Measurements from ENCODE around the gene LRRFIP1. TPM values are rescaled to one million over a fixed set of nuclear protein-coding genes. Genes with fewer than 3 reads are reported as not detected.

LRRFIP1 gene
- total and polyA plus RNA-seq, 2 of the 13 experiments (the other 11 are each of a cell fraction or from before 2014, with no cell fraction given): 15.9 to 40.5 TPM

- TF ChIP-seq, protein P1, sequence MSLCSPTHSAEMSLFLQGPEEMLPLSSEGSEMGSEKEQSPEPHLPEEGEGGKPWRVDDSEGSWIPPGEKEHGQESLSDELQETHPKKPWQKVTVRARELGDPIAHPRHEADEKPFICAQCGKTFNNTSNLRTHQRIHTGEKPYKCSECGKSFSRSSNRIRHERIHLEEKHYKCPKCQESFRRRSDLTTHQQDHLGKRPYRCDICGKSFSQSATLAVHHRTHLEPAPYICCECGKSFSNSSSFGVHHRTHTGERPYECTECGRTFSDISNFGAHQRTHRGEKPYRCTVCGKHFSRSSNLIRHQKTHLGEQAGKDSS (CRISPR knock-in tag; IDR thresholded peaks at IDR 0.05; ENCODE audit: borderline replicate concordance, low read depth): 0 out of 2 replicates have a peak, but pooled peaks have one; percentile 19
- 0 out of 2 replicates have a peak, but pooled peaks have one; percentile 26 for TF ChIP-seq RXRB (CRISPR knock-in tag; IDR thresholded peaks at IDR 0.05; ENCODE audit: borderline replicate concordance)
- TF ChIP-seq FOXP4 (CRISPR knock-in tag; IDR thresholded peaks at IDR 0.05): peak; percentile 86
- TF ChIP-seq SRSF4 (IDR thresholded peaks at IDR 0.05; ENCODE audit: low read depth, low read length, poor library complexity, severe bottlenecking): no peak
- TF ChIP-seq MYNN (CRISPR knock-in tag; IDR thresholded peaks at IDR 0.05; ENCODE audit: low read depth): no peak
- TF ChIP-seq, protein P2, sequence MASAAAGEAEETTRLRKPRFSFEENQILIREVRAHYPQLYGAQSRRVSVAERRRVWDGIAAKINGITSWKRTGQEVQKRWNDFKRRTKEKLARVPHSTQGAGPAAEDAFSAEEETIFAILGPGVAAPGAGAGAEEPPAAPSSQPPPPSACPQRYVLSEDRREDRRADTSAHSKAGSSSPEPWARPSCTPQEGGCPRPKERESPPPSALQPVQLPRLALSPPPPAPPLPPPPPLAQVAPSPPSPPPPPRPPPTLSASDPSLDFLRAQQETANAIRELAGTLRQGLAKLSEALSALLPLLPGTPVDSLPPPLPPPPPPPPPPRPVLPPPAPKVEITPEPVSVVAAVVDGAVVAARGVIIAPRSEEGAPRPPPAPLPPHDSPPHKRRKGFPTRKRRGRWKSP (CRISPR knock-in tag; IDR thresholded peaks at IDR 0.05): no peak
- TF ChIP-seq, protein P3, sequence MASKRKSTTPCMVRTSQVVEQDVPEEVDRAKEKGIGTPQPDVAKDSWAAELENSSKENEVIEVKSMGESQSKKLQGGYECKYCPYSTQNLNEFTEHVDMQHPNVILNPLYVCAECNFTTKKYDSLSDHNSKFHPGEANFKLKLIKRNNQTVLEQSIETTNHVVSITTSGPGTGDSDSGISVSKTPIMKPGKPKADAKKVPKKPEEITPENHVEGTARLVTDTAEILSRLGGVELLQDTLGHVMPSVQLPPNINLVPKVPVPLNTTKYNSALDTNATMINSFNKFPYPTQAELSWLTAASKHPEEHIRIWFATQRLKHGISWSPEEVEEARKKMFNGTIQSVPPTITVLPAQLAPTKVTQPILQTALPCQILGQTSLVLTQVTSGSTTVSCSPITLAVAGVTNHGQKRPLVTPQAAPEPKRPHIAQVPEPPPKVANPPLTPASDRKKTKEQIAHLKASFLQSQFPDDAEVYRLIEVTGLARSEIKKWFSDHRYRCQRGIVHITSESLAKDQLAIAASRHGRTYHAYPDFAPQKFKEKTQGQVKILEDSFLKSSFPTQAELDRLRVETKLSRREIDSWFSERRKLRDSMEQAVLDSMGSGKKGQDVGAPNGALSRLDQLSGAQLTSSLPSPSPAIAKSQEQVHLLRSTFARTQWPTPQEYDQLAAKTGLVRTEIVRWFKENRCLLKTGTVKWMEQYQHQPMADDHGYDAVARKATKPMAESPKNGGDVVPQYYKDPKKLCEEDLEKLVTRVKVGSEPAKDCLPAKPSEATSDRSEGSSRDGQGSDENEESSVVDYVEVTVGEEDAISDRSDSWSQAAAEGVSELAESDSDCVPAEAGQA (IDR thresholded peaks at IDR 0.05; ENCODE audit: low read depth): no peak
- TF ChIP-seq, protein P3 (CRISPR knock-in tag; IDR thresholded peaks at IDR 0.05; ENCODE audit: borderline replicate concordance): no peak
- no peak for TF ChIP-seq ZBTB46 (CRISPR knock-in tag; IDR thresholded peaks at IDR 0.05; ENCODE audit: borderline replicate concordance)
- no peak for TF ChIP-seq ZBTB7B (CRISPR knock-in tag; IDR thresholded peaks at IDR 0.05)
- TF ChIP-seq PBX2 (CRISPR knock-in tag; IDR thresholded peaks at IDR 0.05): no peak
- TF ChIP-seq GATA4 (IDR thresholded peaks at IDR 0.05; ENCODE audit: borderline replicate concordance, low read depth): no peak
- no peak for TF ChIP-seq NBN (conservative IDR thresholded peaks at IDR 0.05)
- TF ChIP-seq ZSCAN31 (CRISPR knock-in tag; IDR thresholded peaks at IDR 0.05; ENCODE audit: low read depth): peak; percentile 52; the same call in 1 of the 2 replicates
- no peak for TF ChIP-seq ZNF496 (CRISPR knock-in tag; IDR thresholded peaks at IDR 0.05; ENCODE audit: insufficient replicate concordance)
Measured at GRCh38 chr2:237774811-237775553, 147.6 kb downstream of the LRRFIP1 start (continued).

Measured in HepG2 (cell line).